Measurements from ENCODE around the gene CIRBP. TPM values are rescaled to one million over a fixed set of nuclear protein-coding genes. Genes with fewer than 3 reads are reported as not detected.
A peak's percentile ranks its signal among the peaks of the same experiment; 100 is the strongest.

Gene CIRBP
- total RNA-seq, 1 experiment from 2014 or later = 66.6 TPM

GRCh38 chr19:1291761-1292418 is 22.8 kb downstream of the CIRBP start:
- H3K27ac ChIP-seq (ENCODE audit: low read length) = no peak overlapping the region
- no TSS peak for BruUV-seq (replicated peaks)
- peaks cover 16% of the 10 kb centered on the region for H3K4me1 ChIP-seq (ENCODE audit: control insufficient read depth, insufficient read depth, low read length)
- H3K9me3 ChIP-seq (ENCODE audit: control insufficient read depth, insufficient read depth, low read depth, low read length) = no peaks in the 10 kb centered on the region
- H3K4me3 ChIP-seq (ENCODE audit: low read depth in 2 of 2, low read length in 2 of 2) = no peak overlapping the region
- H3K27me3 ChIP-seq (ENCODE audit: control insufficient read depth, insufficient read depth, low read length) = no peaks in the 10 kb centered on the region
- CTCF ChIA-PET = interaction anchor here (0.7 kb wide), 2 partner anchors 12 to 180 kb away, joined by 3 to 9 read pairs; no protein-coding TSS in a partner anchor
- in situ Hi-C loops (cut with HindIII; ENCODE audit: low pct_unique_long_range_greater_than_20kb, low sequenced_read_pairs) (no loop called here), intact Hi-C loops (cut with micrococcal nuclease; ENCODE audit: unreplicated experiment) (no loop called here)
- H3K36me3 ChIP-seq (ENCODE audit: control insufficient read depth, insufficient read depth, low read length) = no peaks in the 10 kb centered on the region
- TF ChIP-seq SIN3A (IDR thresholded peaks at IDR 0.05; ENCODE audit: borderline replicate concordance, insufficient read depth, low read depth, low read length) (no peak), POLR2AphosphoS5 (IDR thresholded peaks at IDR 0.05; ENCODE audit: low read depth, low read length) (no peak), CTCF (IDR thresholded peaks at IDR 0.05) (no peak), REST (IDR thresholded peaks at IDR 0.05; ENCODE audit: insufficient read depth in 1 of 2, low read depth in 2 of 2, low read length in 1 of 2) (no peak), TCF7L2 (IDR thresholded peaks at IDR 0.05; ENCODE audit: low read depth, low read length) (no peak)
- ATAC-seq (no peak), DNase-seq (ENCODE audit: low read depth, low spot score) (no peak)
- POLR2A ChIA-PET = no interaction called here

DNA sequence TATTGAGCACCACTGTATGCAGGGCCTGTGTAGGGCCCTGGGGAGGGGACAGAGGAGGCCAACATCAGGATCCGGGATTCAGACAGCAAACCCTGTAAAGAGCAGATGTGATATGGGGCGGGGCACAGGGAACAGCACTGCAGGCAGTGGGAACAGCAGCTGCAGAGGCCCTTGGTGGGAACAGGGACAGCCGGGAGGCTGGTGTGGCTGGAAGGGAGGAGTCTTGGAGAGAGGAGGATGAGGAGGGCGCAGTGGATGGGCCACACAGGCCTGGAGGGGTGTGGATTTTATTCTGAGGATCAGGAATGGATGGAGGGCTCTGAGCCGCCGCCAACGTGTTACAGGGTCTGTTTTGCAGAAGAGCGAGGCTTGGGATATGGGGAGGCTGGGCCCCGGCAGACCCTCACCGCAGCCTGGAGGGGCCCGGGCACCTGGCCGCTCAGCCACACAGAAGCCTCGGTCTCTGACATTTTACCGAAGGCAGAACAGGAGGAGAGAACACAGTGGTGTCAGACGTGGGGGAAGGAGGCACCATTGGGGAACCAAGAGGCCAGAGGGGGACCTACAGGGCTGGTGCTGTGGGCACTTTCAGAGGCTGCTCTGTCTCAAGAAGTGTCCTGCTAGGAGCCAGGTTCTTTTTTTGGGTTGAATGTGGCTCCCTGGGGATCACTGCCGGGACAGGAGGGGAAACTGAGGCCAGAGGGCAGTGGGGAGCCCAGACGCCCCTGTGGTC is 23.5 kb downstream of the CIRBP start:
- no peak overlapping the region for H3K27ac ChIP-seq (ENCODE audit: low read length)
- POLR2A ChIA-PET = no interaction called here
- no TSS peak for BruUV-seq (replicated peaks)
- no peak for DNase-seq (ENCODE audit: low read depth, low spot score)
- ATAC-seq = 0 out of 2 replicates have a peak, but pooled peaks have one; percentile 20
- intact Hi-C loops (cut with micrococcal nuclease; ENCODE audit: unreplicated experiment) (no loop called here), in situ Hi-C loops (cut with HindIII; ENCODE audit: low pct_unique_long_range_greater_than_20kb, low sequenced_read_pairs) (no loop called here)
- H3K4me1 ChIP-seq (ENCODE audit: control insufficient read depth, insufficient read depth, low read length) = peaks cover 15% of the 10 kb centered on the region
- H3K36me3 ChIP-seq (ENCODE audit: control insufficient read depth, insufficient read depth, low read length) = no peaks in the 10 kb centered on the region
- CTCF ChIA-PET = no interaction called here
- TF ChIP-seq CTCF (IDR thresholded peaks at IDR 0.05) = no peak
- TF ChIP-seq POLR2AphosphoS5 (IDR thresholded peaks at IDR 0.05; ENCODE audit: low read depth, low read length) = no peak
- no peak for TF ChIP-seq REST (IDR thresholded peaks at IDR 0.05; ENCODE audit: insufficient read depth in 1 of 2, low read depth in 2 of 2, low read length in 1 of 2)
- no peak for TF ChIP-seq TCF7L2 (IDR thresholded peaks at IDR 0.05; ENCODE audit: low read depth, low read length)
- no peak for TF ChIP-seq SIN3A (IDR thresholded peaks at IDR 0.05; ENCODE audit: borderline replicate concordance, insufficient read depth, low read depth, low read length)
- no peaks in the 10 kb centered on the region for H3K9me3 ChIP-seq (ENCODE audit: control insufficient read depth, insufficient read depth, low read depth, low read length)
- H3K27me3 ChIP-seq (ENCODE audit: control insufficient read depth, insufficient read depth, low read length) = no peaks in the 10 kb centered on the region
- H3K4me3 ChIP-seq (ENCODE audit: low read depth in 2 of 2, low read length in 2 of 2) = no peak overlapping the region

All from Panc1 (cell line).